IMR-90 (cell line): Measurements from ENCODE around the gene ZNF385B.

Experiments
- BHLHE40 ChIP-seq: fragments of 150-350 bp; IDR thresholded peaks from 2 replicates; pipeline ENCODE4 v1.6.1; 2016; ENCODE audit warnings: mild to moderate bottlenecking, low read depth, low read length
- CEBPB ChIP-seq: IDR thresholded peaks from 2 replicates; pipeline ENCODE4 v1.6.1; 2012; ENCODE audit warnings: low read depth, low read length, improper control_type of control experiment
- CTCF ChIP-seq: conservative IDR thresholded peaks from 2 replicates; pipeline ENCODE4 v1.5.1; 2012; ENCODE audit warnings: mild to moderate bottlenecking, low read depth, low read length, improper control_type of control experiment
- FOS ChIP-seq: fragments of 150-350 bp; IDR thresholded peaks from 2 replicates; pipeline ENCODE4 v1.6.1; 2016; ENCODE audit warnings: low read depth, low read length
- MAFK ChIP-seq: IDR thresholded peaks from 2 replicates; pipeline ENCODE4 v1.6.1; 2012; ENCODE audit warnings: low read depth, low read length, improper control_type of control experiment
- POLR2A ChIP-seq: IDR thresholded peaks from 2 replicates; pipeline ENCODE4 v1.6.1; 2012; ENCODE audit warnings: mild to moderate bottlenecking, low read depth, low read length
- RAD21 ChIP-seq: IDR thresholded peaks from 2 replicates; pipeline ENCODE4 v1.6.1; 2012; ENCODE audit warnings: low read length, improper control_type of control experiment
- RFX5 ChIP-seq: IDR thresholded peaks from 2 replicates; pipeline ENCODE4 v1.8.0; 2012; ENCODE audit warnings: low read depth, mild to moderate bottlenecking, low read length, moderate library complexity
- SMC3 ChIP-seq: fragments of 150-350 bp; IDR thresholded peaks from 2 replicates; pipeline ENCODE4 v1.6.1; 2016; ENCODE audit warnings: low read depth, mild to moderate bottlenecking, antibody characterized with exemption, low read length, moderate library complexity
- TF ChIP-seq, protein P1 (sequence below): fragments of 150-350 bp; IDR thresholded peaks from 2 replicates; pipeline ENCODE4 v1.6.1; 2017; ENCODE audit warnings: mild to moderate bottlenecking, antibody characterized with exemption, low read length, low read depth

DNA sequence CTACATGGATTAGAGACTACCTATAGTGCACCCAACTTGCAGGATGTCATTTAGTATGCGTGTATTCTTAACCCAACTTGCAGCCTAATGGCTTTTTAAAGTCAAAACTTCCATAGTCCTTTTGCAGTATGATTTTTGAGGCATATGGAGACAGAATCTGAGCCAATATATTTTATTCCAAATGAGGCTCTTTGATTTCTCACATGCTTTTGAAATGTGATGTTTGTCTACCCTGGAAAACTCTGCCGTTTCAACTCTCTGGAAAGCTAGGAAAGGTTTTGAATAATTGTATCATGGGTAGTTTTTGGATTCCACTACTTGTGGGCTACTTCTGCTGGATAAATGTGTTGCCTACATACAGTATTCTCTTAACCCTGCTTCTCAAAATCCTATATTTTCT is 206.6 kb downstream of the ZNF385B start:
- TF ChIP-seq CTCF, result no peak
- TF ChIP-seq POLR2A, result no peak
- TF ChIP-seq RAD21, result no peak
- TF ChIP-seq, protein P1, sequence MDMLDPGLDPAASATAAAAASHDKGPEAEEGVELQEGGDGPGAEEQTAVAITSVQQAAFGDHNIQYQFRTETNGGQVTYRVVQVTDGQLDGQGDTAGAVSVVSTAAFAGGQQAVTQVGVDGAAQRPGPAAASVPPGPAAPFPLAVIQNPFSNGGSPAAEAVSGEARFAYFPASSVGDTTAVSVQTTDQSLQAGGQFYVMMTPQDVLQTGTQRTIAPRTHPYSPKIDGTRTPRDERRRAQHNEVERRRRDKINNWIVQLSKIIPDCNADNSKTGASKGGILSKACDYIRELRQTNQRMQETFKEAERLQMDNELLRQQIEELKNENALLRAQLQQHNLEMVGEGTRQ, result no peak
- TF ChIP-seq SMC3, result no peak
- TF ChIP-seq BHLHE40, result no peak
- TF ChIP-seq MAFK, result no peak
- TF ChIP-seq RFX5, result no peak
- TF ChIP-seq FOS, result no peak
- TF ChIP-seq CEBPB, result no peak
